SK-N-SH (cell line): Measurements from ENCODE around the gene TTC39A. TPM values are rescaled to one million over a fixed set of nuclear protein-coding genes. Genes with fewer than 3 reads are reported as not detected.

Source experiments
- CTCF ChIA-PET: fragments of 300-600, 350-600 bp; formaldehyde crosslinking; extraction: SDS; loops from one replicate; lab custom pipeline; 2021; lab: Yijun Ruan, JAX
- POLR2A ChIA-PET: fragments of 350-600 bp; sonication (Branson Sonifier 250); formaldehyde crosslinking; extraction: SDS; loops from one replicate; lab custom pipeline; 2020; ENCODE audit warnings: antibody characterized with exemption, inconsistent platforms; lab: Yijun Ruan, JAX
- DNase-seq: peaks from one replicate; pipeline ENCODE4 v3.0.0; 2012
- H2AFZ ChIP-seq: fragments of 200-600 bp; sonication (generic); 2 replicates; pipeline ENCODE4 v1.8.1; 2016; ENCODE audit warnings: antibody characterized with exemption, mild to moderate bottlenecking, low read depth
- H3F3A ChIP-seq: fragments of 200-600 bp; sonication (generic); replicated peaks from 2 replicates; pipeline ENCODE3; 2016; ENCODE audit warnings: antibody characterized with exemption, mild to moderate bottlenecking; ENCODE audit not compliant: insufficient read depth
- H3K27ac ChIP-seq, 2 experiments: fragments of 200-500 bp in 1 of 2; fragments of 200-600 bp in 1 of 2; sonication (Bioruptor generic) in 1 of 2; sonication (generic), shearing (Covaris generic) in 1 of 2; 2 replicates each; pipeline versions ENCODE4 v1.5.1 to v1.6.1; 2014 to 2016; ENCODE audit warnings: low read depth in 2 of 2, inconsistent platforms in 1 of 2, low read length in 1 of 2, mild to moderate bottlenecking in 1 of 2, mixed read lengths in 1 of 2
- H3K27me3 ChIP-seq: fragments of 200-600 bp; sonication (generic), shearing (Covaris generic); 2 replicates; pipeline ENCODE4 v1.6.1; 2016; ENCODE audit warnings: mixed run types; ENCODE audit not compliant: insufficient read depth
- H3K36me3 ChIP-seq, 2 experiments: fragments of 200-500 bp in 1 of 2; fragments of 200-600 bp in 1 of 2; sonication (Bioruptor generic) in 1 of 2; sonication (generic) in 1 of 2; replicated peaks in 1 of 2; 2 replicates each; pipeline versions ENCODE3 to v1.5.1; 2014 to 2016; ENCODE audit warnings: low read length in 1 of 2, mild to moderate bottlenecking in 1 of 2; ENCODE audit not compliant: insufficient read depth in 2 of 2, control insufficient read depth in 1 of 2
- H3K4me1 ChIP-seq, 2 experiments: fragments of 200-500 bp in 1 of 2; fragments of 200-600 bp in 1 of 2; sonication (Bioruptor generic) in 1 of 2; sonication (generic), shearing (Covaris generic) in 1 of 2; 2 replicates each; pipeline versions ENCODE4 v1.5.1 to v1.6.1; 2014 to 2016; ENCODE audit warnings: low read depth in 1 of 2, low read length in 1 of 2, mixed run types in 1 of 2; ENCODE audit not compliant: insufficient read depth in 2 of 2, control insufficient read depth in 1 of 2
- H3K4me2 ChIP-seq: fragments of 200-600 bp; sonication (generic), shearing (Covaris generic); 2 replicates; pipeline ENCODE4 v1.6.1; 2017; ENCODE audit warnings: mixed run types
- H3K4me3 ChIP-seq, 2 experiments: fragments of 200-500 bp in 1 of 2; fragments of 200-600 bp in 1 of 2; sonication (Bioruptor generic) in 1 of 2; sonication (generic), shearing (Covaris generic) in 1 of 2; 2 replicates each; pipeline versions ENCODE4 v1.5.1 to v1.8.1; 2014 to 2016; ENCODE audit warnings: low read depth in 2 of 2, inconsistent platforms in 1 of 2, low read length in 1 of 2, mild to moderate bottlenecking in 1 of 2, mixed read lengths in 1 of 2, moderate library complexity in 1 of 2
- H3K79me2 ChIP-seq: fragments of 200-600 bp; sonication (generic); 2 replicates; pipeline ENCODE4 v1.8.1; 2017; ENCODE audit warnings: mild to moderate bottlenecking; ENCODE audit not compliant: insufficient read depth
- H3K9ac ChIP-seq: fragments of 200-600 bp; sonication (generic); 2 replicates; pipeline ENCODE4 v1.6.1; 2017; ENCODE audit warnings: mixed run types
- H3K9me2 ChIP-seq: fragments of 200-600 bp; sonication (generic); 2 replicates; pipeline ENCODE4 v1.6.1; 2017; ENCODE audit warnings: mixed run types
- H3K9me3 ChIP-seq: fragments of 200-600 bp; sonication (generic); 2 replicates; pipeline ENCODE4 v1.6.1; 2017; ENCODE audit warnings: mixed run types, mild to moderate bottlenecking, moderate library complexity
- H4K20me1 ChIP-seq: fragments of 200-600 bp; sonication (generic); 2 replicates; pipeline ENCODE4 v1.6.1; 2017; ENCODE audit warnings: mild to moderate bottlenecking, mixed run types; ENCODE audit not compliant: insufficient read depth
- CHD2 ChIP-seq: fragments of 150-350 bp; IDR thresholded peaks from 2 replicates; pipeline ENCODE4 v1.6.1; 2018; ENCODE audit warnings: low read length; ENCODE audit not compliant: partially characterized antibody
- ELF1 ChIP-seq: IDR thresholded peaks from 2 replicates; pipeline ENCODE4 v1.4.0; 2012
- EZH2phosphoT487 ChIP-seq: fragments of 200-600 bp; sonication (generic); IDR thresholded peaks from 2 replicates; pipeline ENCODE4 v1.6.1; 2017; ENCODE audit warnings: low read depth, mixed run types, mild to moderate bottlenecking, antibody characterized with exemption, moderate library complexity, borderline replicate concordance
- GABPA ChIP-seq: IDR thresholded peaks from 2 replicates; pipeline ENCODE4 v1.4.0; 2012; ENCODE audit warnings: low read depth, mild to moderate bottlenecking
- GATA2 ChIP-seq: sonication (generic); formaldehyde crosslinking; IDR thresholded peaks from 2 replicates; pipeline ENCODE4 v1.5.0; 2020; ENCODE audit warnings: mild to moderate bottlenecking, missing genetic modification reagents
- IRF3 ChIP-seq: fragments of 150-350 bp; IDR thresholded peaks from 2 replicates; pipeline ENCODE4 v1.6.1; 2016; ENCODE audit warnings: mild to moderate bottlenecking, low read depth, low read length
- JUND ChIP-seq: IDR thresholded peaks from 2 replicates; pipeline ENCODE4 v1.4.0; 2012
- MAX ChIP-seq: IDR thresholded peaks from 2 replicates; pipeline ENCODE4 v1.4.0; 2012; ENCODE audit warnings: low read depth
- NFIC ChIP-seq: IDR thresholded peaks from 2 replicates; pipeline ENCODE4 v1.4.0; 2012; ENCODE audit warnings: borderline replicate concordance
- POLR2AphosphoS5 ChIP-seq: IDR thresholded peaks from 2 replicates; pipeline ENCODE4 v1.6.1; 2012; ENCODE audit warnings: low read depth, low read length
- RFX5 ChIP-seq: IDR thresholded peaks from 2 replicates; pipeline ENCODE4 v1.6.1; 2012; ENCODE audit warnings: mild to moderate bottlenecking, improper control_type of control experiment, low read length
- RXRA ChIP-seq: IDR thresholded peaks from 2 replicates; pipeline ENCODE4 v1.4.0; 2012; ENCODE audit warnings: low read depth, mild to moderate bottlenecking, borderline replicate concordance
- SIN3A ChIP-seq: IDR thresholded peaks from 2 replicates; pipeline ENCODE4 v1.6.1; 2012; ENCODE audit warnings: low read depth, mild to moderate bottlenecking, low read length, moderate library complexity, borderline replicate concordance
- TEAD4 ChIP-seq: IDR thresholded peaks from 2 replicates; pipeline ENCODE4 v1.4.0; 2012; ENCODE audit warnings: mild to moderate bottlenecking, borderline replicate concordance; ENCODE audit not compliant: insufficient read depth
- YY1 ChIP-seq: IDR thresholded peaks from 2 replicates; pipeline ENCODE4 v1.4.0; 2012; ENCODE audit warnings: low read depth, mild to moderate bottlenecking
- ZBTB33 ChIP-seq: IDR thresholded peaks from 2 replicates; pipeline ENCODE4 v1.4.0; 2012; ENCODE audit warnings: low read depth, borderline replicate concordance
- whole genome bisulfite sequencing: methylation state at CpG from one replicate; pipeline ENCODE4 v1.1.6; 2017; ENCODE audit warnings: low lambda C conversion rate; 5-methylcytosine and 5-hydroxymethylcytosine counted together
- polyA plus RNA-seq, 3 experiments: library from polyadenylated mRNA; depleted of rRNA; stranded (reverse); fragments of >200 nt; gene quantifications; 2 replicates each; pipeline ENCODE4 v1.2.3, GENCODE V29; 2012
- TF ChIP-seq, protein P1 (sequence below): IDR thresholded peaks from 2 replicates; pipeline ENCODE4 v1.6.1; 2012; ENCODE audit warnings: mild to moderate bottlenecking, low read depth, low read length, moderate library complexity
- TF ChIP-seq, protein P2 (sequence below): fragments of 200-600 bp; sonication (generic); IDR thresholded peaks from 2 replicates; pipeline ENCODE4 v1.6.1; 2017; ENCODE audit warnings: antibody characterized with exemption, mild to moderate bottlenecking, moderate library complexity

Gene TTC39A
- polyA plus RNA-seq, 1 of the 3 experiments (the other 2 are of a cell fraction): 0.97 TPM

- Histone ChIP-seq H3K4me2 (no peak overlapping the region), H4K20me1 (no peaks in the 10 kb centered on the region), H3K9me3 (no peaks in the 10 kb centered on the region), H3K4me3 (no peak overlapping the region), H2AFZ (no peak overlapping the region), H3K9me2 (no peaks in the 10 kb centered on the region), H3K27ac (no peak overlapping the region), H3K9ac (no peak overlapping the region), H3K36me3 (no peaks in the 10 kb centered on the region), H3K4me1 (peaks cover 0 to 6% of the 10 kb centered on the region in 2 experiments; a peak in 1 of 4 replicates), H3K27me3 (no peaks in the 10 kb centered on the region), H3K79me2 (no peaks in the 10 kb centered on the region), H3F3A (peaks cover 8% of the 10 kb centered on the region)
- DNase-seq: no peak
- no peak for TF ChIP-seq ZBTB33
- TF ChIP-seq TEAD4: no peak
- TF ChIP-seq SIN3A: no peak
- no peak for TF ChIP-seq JUND
- TF ChIP-seq IRF3: no peak
- no peak for TF ChIP-seq GATA2 (CRISPR knock-in tag)
- TF ChIP-seq, protein P1, sequence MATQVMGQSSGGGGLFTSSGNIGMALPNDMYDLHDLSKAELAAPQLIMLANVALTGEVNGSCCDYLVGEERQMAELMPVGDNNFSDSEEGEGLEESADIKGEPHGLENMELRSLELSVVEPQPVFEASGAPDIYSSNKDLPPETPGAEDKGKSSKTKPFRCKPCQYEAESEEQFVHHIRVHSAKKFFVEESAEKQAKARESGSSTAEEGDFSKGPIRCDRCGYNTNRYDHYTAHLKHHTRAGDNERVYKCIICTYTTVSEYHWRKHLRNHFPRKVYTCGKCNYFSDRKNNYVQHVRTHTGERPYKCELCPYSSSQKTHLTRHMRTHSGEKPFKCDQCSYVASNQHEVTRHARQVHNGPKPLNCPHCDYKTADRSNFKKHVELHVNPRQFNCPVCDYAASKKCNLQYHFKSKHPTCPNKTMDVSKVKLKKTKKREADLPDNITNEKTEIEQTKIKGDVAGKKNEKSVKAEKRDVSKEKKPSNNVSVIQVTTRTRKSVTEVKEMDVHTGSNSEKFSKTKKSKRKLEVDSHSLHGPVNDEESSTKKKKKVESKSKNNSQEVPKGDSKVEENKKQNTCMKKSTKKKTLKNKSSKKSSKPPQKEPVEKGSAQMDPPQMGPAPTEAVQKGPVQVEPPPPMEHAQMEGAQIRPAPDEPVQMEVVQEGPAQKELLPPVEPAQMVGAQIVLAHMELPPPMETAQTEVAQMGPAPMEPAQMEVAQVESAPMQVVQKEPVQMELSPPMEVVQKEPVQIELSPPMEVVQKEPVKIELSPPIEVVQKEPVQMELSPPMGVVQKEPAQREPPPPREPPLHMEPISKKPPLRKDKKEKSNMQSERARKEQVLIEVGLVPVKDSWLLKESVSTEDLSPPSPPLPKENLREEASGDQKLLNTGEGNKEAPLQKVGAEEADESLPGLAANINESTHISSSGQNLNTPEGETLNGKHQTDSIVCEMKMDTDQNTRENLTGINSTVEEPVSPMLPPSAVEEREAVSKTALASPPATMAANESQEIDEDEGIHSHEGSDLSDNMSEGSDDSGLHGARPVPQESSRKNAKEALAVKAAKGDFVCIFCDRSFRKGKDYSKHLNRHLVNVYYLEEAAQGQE: no peak
- TF ChIP-seq NFIC: no peak
- TF ChIP-seq RFX5: no peak
- TF ChIP-seq MAX: no peak
- TF ChIP-seq YY1: no peak
- TF ChIP-seq CHD2: no peak
- TF ChIP-seq EZH2phosphoT487: no peak
- TF ChIP-seq, protein P2, sequence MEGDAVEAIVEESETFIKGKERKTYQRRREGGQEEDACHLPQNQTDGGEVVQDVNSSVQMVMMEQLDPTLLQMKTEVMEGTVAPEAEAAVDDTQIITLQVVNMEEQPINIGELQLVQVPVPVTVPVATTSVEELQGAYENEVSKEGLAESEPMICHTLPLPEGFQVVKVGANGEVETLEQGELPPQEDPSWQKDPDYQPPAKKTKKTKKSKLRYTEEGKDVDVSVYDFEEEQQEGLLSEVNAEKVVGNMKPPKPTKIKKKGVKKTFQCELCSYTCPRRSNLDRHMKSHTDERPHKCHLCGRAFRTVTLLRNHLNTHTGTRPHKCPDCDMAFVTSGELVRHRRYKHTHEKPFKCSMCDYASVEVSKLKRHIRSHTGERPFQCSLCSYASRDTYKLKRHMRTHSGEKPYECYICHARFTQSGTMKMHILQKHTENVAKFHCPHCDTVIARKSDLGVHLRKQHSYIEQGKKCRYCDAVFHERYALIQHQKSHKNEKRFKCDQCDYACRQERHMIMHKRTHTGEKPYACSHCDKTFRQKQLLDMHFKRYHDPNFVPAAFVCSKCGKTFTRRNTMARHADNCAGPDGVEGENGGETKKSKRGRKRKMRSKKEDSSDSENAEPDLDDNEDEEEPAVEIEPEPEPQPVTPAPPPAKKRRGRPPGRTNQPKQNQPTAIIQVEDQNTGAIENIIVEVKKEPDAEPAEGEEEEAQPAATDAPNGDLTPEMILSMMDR: no peak
- no peak for TF ChIP-seq POLR2AphosphoS5
- no peak for TF ChIP-seq ELF1
- no peak for TF ChIP-seq GABPA
- no peak for TF ChIP-seq RXRA
- POLR2A ChIA-PET: no interaction called here
- CTCF ChIA-PET: no interaction called here
- WGBS: 98% methylated on average over 3 of the region's 3 CpGs
Measured at GRCh38 chr1:51343624-51344023, 13.3 kb upstream of the TTC39A start.
